CD4-positive, alpha-beta T cell treated with Interleukin-4 for 1 hour (primary cell): ENCODE data around the gene ACOT4.
"Not testable (repeated sequence)": the region's sequence is repeated elsewhere in the genome, so short reads cannot be mapped to it uniquely, and the experiment has no call there.

Experiments used
- DNase-seq, 2 donors: peaks; one replicate each; pipeline ENCODE4 v3.0.0-alpha.2; 2020 to 2022

ACOT4 gene

DNA sequence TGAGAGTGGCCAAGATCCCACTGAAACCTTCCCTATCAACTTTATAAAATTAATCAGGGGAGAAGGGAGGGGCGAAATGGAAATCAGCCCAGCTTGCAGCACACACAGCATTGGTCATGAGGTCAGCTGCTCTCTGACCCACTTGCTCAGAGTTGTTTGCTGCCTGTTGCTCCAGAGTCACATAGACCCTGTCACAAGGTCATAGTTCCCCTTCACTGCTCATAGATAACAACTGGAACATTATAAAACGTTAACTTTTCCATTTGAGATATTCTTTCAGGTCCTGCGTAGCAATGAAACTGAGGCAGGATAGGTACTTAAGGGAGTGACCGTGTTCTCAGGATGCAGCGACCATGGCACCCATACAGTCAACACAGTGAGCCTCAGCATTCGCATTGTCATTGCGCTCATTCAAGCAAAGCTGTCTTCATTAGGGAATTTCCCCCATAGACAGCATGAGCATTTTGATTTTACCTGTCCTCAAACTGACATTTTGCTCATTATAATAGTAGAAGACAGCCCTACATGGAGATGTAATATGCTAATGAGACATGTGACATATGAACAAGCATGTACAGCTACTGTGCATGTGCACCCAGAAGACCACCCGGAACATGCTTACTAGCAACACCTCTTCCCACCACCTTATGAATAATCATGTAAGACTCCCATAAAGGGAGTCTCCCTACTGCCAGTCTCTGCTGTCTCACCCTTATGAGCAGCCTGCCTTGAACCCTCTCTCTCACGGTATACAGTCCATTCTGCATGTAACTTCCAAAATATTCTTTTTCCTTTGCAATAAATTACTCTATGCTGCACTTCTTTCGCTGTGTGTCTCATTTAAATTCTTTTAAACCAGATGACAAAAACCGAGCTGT, 9.3 kb upstream of the ACOT4 start:
- DNase-seq, result not testable (repeated sequence)

DNA sequence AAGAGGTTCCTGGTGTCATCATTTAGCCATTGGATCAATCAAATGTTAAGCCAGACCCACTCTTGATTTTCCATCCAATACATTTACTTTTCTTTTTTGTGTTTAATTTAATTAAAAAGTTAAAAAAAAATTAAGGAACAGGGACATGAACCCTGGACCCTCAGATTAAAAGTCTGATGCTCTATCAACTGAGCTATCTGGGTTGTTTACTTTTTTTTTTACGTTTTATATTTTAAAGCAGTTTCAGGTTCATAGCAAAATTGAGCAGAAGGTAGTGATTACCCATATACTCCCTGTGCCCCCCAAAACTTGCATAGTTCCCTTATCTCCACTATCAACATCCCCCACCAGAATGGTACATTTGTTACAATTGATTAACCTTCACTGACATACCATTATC, 3.0 kb upstream of the ACOT4 start:
- no peak for DNase-seq

DNA sequence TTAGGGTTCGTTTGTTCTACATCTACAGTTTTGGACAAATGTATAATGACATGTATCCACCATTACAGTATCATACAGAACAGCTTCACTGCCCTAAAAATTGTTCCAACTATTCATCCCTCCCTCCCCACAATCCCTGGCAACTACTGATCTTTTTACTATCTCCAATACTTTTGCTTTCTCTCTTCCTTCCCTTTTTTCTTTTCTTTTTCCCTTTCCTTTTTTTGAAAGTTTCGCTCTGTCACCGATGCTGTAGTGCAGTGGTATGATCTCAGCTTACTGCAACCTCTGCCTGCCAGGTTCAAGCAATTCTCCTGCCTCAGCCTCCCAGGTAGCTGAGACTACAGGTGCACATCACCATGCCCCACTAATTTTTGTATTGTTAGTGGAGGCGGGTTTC, 2.6 kb upstream of the ACOT4 start:
- no peak for DNase-seq

DNA sequence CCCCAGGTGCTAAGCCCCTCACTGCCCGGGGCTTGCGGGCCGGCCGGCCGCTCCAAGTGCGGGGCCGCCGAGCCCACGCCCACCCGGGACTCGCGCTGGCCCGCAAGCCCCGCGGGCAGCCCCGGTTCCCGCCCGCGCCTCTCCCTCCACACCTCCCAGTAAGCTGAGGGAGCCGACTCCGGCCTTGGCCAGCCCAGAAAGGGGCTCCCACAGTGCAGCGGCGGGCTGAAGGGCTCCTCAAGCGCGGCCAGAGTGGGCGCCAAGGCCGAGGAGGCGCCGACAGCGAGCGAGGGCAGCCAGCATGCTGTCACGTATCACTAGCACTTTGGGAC, 1.0 kb upstream of the ACOT4 start:
- not testable (repeated sequence) for DNase-seq

DNA sequence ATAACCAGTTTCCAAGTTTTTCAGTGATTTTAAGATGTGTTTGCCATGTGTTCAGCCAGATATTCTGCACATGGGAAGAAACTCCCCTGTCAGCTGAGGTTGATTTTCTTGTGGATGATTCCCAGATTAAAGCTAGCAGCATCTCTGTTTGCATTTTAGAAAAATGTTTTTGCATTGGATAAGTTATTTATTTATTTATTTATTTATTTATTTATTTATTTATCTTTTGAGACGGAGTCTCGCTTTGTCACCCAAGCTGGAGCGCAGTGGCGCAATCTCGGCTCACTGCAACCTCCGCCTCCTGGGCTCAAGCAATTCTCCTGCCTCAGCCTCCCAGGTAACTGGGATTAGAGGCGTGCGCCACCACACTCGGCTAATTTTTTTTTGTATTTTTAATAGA, 2.8 kb downstream of the ACOT4 start:
- DNase-seq, result no peak

DNA sequence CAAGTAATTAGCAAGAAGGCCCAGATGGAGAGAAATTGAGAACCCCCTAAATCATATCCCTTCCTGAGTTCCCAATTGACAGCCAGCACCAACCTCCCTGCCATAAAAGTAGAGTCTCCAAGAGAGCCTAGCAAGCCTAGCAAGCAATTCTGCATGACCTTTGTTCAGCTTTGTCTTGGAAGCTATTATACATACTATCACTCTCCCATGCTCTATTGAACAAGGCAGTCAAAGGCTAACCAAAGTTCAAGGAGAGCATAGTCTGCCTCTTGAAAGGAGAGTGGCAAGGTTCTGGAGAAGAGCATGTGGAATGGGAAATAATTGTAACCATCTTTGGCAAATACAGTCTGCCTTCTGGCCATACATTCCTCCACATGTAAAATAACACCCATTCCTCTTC, 7.8 kb downstream of the ACOT4 start:
- DNase-seq, result no peak

DNA sequence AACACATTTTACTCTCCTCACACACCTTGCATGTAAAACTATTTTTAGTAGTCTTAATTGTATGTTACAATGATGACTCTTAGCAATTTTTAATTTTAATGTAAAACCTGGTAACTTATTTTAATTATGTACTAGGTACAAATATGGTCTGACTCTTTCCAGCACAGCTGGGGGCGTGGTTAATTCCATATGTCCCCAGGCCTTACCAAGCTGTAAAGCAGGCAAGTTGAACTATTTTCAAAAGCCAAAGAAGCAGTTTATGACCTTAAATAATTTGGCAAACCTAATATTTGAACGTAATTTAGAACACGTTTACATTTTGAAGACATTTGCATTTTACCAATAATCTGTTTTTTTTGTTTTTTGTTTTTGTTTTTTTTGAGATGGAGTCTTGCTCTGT, 11.3 kb downstream of the ACOT4 start:
- DNase-seq, result no peak

DNA sequence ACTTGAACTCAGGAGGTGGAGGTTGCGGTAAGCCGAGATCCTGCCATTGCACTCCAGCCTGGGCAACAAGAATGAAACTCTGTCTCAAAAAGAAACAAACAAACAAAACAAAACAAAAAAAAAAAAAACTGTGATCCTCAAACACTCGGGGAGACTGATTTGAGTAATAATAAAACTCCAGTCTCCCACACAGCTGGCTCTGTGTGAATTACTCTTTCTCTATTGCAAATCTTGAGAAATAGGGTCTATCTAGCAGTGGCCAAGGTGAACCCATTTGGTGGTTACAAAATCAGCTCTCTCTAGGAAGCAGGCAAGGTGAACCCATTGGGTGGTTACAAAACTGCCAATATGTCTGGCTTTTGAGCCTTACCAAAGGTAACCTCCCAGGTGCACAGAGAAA, 14.6 kb downstream of the ACOT4 start:
- no peak for DNase-seq

DNA sequence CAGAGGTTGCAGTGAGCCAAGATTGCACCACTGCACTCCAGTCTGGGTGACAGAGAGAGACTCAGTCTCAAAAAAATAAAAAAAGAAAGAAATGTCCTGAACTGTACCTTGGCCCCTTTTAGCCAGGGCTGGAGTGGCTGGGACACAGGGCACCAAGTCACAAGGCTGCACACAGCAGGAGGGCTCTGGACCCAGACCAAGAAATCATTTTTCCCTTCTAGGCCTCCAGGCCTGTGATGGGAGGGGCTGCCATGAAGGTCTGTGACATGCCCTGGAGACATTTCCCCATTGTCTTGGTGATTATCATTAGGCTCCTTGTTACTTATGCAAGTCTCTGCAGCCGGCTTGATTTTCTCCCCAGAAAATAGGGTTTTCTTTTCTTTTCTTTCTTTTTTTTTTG, 15.6 kb downstream of the ACOT4 start:
- DNase-seq, result no peak

DNA sequence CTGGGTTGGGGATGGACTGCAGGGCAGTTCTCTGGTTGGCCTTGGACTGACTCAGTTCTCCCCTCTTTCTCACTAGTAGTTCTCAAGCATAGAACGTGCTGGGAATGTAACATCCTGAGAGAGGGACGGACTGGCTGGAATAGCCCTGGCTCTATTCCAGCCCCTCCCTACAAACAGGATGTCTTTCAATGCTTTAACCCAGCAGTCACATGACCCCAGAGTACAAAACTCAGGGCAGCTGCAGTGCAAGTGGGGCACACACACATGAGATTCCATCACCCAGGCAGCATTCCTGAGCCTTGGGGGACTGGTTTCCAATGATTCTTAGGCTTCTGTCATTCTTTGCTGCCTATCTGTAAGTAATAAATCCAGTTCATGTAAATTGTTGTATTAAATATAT, 19.0 kb downstream of the ACOT4 start:
- no peak for DNase-seq

DNA sequence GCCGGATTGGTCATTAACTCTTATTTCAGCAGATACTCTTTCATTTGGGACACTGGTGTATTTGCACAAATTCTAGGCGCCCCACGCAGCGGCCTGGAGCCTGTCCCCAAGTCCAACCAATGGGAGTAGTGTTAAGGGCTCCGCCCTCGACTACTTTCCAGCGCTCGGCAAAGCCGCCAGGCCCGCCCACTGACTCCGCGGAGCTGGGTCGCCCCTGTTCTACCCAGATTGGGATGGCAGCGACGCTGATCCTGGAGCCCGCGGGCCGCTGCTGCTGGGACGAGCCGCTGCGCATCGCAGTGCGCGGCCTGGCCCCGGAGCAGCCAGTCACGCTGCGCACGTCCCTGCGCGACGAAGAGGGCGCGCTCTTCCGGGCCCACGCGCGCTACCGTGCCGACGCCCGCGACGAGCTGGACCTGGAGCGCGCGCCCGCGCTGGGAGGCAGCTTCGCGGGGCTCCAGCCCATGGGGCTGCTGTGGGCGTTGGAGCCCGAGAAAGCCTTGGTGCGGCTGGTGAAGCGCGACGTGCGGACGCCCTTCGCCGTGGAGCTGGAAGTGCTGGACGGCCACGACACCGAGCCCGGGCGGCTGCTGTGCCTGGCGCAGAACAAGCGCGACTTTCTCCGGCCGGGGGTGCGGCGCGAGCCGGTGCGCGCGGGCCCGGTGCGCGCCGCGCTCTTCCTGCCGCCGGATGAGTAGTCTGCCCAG, 20.8 kb downstream of the ACOT4 start, which contains the start of gene ACOT6:
Gene ACOT6 (plus strand): TSS at position 179 of the 707 bp plus-strand sequence. CDS start 55 bp downstream, at position 234.
- DNase-seq, result peak; percentile 51 to 67

DNA sequence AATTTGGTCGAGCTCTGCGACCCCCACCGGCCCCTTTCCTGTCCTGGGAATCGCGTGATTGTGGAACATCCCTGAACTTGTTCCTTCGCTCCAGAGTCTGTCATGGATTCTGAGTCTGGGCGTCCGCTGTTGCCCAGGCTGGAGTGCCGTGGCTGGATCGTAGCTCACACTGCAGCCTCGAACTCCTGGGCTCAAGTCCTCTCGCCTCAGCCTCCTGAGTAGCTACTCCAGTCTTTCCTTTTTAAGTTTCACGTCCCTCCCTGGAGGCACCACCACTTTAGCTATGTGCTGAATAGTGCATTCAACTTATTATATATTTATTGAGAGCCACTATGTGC, 21.3 kb downstream of the ACOT4 start:
- no peak for DNase-seq

DNA sequence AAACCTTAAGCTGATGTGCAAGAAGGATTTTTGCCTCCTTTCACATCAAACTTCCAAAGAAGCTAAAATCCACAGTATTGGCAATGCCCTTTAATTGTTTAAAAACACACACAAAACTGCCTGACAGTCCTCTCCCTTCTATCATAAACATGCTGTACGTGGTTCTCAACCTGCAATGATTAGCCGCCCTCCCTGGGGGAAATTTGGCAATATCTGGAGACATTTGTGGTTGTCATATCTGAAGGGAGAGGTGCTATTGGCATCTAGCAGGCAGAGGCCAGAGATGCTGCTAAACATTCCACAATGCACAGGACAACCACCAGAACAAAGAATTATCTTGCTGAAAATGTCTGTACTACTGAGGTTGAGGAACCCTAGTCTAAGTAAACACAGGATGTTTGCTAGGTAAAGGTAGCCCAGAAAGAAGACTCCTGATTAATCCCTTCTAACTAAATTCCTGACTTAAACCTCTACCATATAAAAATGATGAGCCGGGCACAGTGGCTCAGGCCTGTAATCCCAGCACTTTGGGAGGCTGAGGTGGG, 21.8 kb downstream of the ACOT4 start:
- DNase-seq, result no peak

DNA sequence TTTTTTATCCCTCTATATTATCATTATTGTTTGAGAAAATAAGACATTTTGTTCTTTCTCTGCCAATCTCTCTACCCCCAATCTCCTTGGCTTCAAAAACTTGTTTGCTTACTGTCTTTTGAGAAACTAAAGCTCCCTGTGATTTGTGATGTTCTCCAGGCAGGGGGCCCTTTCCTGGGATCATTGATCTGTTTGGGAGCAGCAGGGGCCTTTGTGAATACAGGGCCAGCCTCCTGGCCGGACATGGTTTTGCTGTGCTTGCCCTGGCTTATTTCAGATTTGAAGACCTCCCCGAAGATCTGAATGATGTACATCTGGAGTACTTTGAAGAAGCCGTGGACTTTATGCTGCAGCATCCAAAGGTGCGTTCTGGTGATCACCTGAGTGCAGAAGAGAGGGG, 25.2 kb downstream of the ACOT4 start:
- DNase-seq, result no peak

DNA sequence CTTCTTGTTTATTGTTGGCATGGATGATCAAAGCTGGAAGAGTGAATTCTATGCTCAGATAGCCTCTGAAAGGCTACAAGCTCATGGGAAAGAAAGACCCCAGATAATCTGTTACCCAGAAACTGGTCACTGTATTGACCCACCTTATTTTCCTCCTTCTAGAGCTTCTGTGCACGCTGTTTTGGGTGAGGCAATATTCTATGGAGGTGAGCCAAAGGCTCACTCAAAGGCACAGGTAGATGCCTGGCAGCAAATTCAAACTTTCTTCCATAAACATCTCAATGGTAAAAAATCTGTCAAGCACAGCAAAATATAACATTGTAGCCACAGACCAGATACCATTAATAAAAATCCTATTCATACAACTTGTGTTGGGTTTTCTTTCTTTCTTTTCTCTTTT, 27.9 kb downstream of the ACOT4 start:
- no peak for DNase-seq

DNA sequence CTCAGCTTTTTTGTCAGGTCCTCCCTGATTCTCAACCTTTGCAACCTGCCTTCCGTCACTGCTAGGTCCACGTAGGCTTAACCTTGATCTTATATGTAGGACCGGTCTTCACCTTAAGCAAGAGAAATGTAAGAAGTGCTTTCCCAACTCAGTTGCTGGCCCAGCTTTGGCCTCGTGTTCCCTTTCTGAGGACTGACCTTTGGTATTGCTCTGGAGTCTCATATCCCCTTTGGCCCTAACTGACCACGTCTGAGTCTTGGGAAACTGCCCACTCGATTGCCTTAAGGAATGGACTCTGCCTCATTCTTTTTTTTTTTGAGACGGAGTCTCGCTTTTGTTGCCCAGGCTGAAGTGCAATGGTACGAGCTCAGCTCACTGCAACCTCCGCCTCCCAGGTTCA, 28.6 kb downstream of the ACOT4 start:
- DNase-seq, result no peak

DNA sequence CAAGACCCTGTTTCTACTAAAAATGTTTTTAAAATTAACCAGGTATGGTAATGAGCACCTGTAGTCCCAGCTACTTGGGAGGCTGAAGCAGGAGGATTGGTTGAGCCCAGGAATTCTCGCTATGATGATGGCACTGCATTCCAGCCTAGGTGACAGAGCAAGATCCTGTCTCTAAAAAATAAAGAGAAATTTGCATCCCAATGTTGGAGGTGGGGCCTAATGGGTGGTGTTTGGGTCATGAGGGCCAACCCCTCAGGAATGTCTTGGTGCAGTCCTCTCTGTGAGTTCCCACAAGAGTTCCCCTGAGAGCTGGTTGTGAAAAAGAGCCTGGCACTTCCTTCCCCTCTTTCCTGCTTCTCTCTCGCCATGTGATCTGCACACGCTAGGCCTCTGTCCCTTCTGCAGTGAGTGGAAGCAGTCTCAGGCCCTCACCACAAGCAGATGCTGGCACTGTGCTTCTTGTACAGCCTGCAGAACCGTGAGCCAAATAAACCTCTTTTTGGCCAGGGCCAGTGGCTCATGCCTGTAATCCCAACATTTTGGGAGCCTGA, 31.9 kb downstream of the ACOT4 start:
- DNase-seq, result no peak

DNA sequence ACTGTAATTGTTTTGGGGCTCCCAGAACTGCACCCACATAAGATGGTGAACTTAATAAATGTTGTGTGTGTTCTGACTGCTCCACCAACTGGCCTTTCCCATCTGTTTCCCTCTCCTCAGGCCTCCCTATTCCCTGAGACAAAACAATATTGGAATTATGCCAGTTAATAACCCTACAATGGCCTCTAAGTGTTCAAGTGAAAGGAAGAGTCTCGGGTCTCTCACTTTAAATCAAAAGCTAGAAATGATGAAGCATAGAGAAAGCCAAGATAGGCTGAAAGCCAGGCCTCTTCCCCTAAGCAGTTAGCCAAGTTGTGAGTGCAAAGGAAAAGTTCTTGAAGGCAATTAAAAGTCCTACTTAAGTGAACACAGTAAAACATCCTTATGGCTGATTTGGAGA, 34.0 kb downstream of the ACOT4 start:
- no peak for DNase-seq

DNA sequence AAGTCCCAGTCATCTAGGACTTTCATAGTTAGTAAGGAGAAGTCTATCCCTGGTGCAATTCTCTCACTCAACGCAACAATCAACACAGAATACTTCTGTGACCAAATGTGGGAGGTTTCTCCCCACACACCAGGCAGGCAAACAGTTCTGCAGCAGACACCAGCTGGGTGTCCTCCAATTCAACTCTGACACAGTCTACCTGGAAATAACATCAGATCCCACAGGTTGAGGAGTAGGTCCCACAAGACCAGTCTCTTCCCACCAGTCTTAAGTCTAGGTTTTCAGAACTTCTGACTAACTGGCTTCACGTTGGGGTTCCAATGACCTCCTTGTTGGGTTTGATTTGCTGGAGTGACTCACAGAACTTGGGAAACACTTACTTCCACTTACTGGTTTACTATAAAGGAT, 35.5 kb downstream of the ACOT4 start:
- DNase-seq, result no peak

DNA sequence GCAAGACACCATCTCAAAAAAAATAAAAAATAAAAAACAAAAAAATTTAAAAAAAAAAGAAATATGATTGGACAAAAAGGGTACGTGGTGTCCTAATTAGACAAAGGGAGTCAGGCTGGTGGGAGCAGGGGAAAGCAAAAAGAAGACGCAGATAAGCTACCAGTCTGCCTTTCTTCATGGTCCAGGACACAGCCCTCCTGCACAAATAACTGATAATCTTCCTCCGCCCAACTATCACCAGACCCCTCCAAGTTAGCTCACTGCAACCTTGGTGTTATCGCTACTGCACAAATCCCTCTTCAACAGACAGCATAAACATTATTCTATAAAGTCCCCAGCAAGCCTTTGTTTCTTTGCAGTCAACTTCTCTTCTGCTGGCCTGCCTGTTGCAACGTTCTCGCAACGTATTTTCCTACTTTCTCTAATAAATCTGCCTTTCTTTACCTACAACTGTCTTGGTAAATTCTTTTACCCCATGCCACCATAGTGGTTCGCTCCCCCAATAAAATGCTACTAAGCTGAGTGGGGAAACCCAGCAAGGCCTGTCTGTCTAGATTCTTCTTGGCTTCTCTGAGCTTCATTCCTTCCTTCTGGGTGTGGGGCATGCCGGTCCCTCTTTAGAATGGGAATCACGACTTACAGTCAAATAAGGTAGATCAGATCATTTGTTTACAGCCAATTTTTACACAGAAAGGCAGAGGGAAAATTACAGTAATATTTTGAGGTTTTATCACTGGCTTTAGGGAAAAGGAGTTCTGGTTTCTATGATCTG, 38.5 kb downstream of the ACOT4 start:
- DNase-seq, result no peak

DNA sequence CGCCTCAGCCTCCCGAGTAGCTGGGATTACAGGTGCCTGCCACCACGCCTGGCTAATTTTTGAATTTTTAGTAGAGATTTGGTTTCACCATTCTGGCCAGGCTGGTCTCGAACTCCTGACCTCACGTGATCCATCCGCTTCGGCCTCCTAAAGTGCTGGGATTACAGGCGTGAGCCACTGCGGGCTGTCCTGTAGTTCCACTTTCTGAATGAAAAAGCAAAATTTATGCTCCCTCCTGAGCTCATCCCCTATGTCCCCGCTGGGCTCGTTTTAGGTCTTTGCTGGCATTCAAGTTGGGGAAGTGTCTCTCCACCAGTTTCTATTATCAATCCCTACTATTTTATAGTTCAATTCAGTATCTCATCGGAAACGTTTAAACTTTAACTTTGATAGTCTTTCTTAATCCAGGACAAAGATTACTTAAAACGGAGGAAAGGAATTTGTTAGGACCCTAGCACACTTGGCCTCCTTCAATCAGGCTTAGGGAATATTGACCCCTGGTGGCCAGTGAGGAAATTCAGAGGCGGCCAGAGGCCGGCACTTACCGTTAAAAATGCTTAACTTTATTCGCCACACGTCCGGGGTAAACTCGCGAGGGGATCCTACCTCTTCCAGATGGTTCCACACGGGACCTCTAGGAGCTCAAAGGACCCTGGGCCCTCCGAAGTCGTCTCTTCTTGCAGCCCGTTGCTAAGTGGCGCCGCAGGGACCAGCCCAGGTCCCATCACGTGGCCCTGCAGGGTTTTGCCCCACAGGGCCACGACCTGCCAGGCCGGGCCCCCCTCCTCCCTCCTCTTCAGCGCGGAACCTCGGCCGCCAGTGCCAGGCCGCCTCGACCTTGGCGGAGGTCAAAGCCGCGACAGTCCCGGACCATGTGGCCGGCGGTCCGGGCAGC, 41.7 kb downstream of the ACOT4 start:
- DNase-seq, result peak; percentile 68 to 71
